Fibroblast of skin of scalp (primary cell): ENCODE measurements around the gene CDK14.

Source experiments
- DNase-seq: peaks from one replicate; pipeline ENCODE4 v3.0.0-alpha.2; 2013

The CDK14 gene

GRCh38 chr7:91068136-91068795 is 472.1 kb downstream of the CDK14 start:
- DNase-seq: no peak

- no peak for DNase-seq
These were observed 473.0 kb downstream of the CDK14 start for GRCh38 chr7:91069146-91069545.

DNA sequence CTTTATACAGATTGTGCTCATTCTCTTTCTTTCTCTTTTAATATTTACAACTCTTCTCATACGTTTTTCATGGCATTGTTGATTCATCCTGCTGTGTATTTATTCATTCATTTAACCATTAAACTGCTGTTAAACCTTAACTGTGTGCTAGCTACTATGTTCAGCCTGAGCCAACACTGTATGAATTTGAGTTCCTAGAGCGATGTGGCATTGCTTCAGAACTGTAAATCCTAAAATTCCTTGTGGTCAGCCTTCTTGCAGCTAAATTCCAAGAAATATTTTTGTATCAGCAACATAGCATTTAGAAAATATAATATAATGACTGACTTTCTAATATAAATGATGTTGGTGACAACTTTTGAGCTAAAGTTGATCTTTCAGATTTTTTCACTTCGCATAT is 483.4 kb downstream of the CDK14 start:
- peak; percentile 82 for DNase-seq

DNA sequence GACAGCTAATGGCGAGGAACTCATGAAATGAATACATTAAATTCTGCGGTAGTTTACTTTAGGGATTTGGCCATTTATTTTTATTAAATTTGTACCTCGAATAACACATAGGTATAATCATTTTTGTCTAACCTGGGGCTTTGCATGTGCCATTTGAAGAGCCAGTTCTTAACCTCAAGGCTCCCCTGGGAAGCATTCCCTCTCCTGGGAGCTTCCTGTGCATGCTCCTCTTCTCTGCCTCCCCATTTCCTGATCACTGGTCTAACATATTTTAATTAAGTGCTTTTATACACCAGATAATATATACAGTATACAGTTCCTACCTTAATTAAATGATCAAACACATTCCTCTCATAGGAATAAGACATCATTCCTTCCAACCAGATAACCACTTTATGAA is 484.2 kb downstream of the CDK14 start:
- DNase-seq: peak; percentile 28

DNA sequence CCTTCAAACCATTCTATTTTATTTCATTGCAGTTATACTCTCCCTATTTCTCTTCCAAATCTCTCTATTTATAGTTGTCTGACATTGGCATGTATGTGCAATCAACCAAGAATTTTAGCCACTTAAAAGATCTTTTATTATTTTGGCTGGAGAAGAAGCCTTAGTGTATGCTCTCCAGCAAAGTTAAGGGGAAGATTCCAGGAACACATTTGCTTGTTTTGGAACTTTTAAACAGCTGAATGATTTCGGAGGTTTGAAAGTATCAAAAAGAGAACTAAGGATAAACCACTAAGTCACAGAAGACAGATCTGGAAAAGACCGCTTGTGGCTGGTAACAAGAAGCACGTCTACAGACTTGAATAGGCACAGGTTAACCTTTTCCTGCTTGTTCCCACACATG is 485.9 kb downstream of the CDK14 start:
- peak; percentile 88 for DNase-seq

- peak; percentile 49 for DNase-seq
These were observed 486.9 kb downstream of the CDK14 start for GRCh38 chr7:91082852-91083495.

DNA sequence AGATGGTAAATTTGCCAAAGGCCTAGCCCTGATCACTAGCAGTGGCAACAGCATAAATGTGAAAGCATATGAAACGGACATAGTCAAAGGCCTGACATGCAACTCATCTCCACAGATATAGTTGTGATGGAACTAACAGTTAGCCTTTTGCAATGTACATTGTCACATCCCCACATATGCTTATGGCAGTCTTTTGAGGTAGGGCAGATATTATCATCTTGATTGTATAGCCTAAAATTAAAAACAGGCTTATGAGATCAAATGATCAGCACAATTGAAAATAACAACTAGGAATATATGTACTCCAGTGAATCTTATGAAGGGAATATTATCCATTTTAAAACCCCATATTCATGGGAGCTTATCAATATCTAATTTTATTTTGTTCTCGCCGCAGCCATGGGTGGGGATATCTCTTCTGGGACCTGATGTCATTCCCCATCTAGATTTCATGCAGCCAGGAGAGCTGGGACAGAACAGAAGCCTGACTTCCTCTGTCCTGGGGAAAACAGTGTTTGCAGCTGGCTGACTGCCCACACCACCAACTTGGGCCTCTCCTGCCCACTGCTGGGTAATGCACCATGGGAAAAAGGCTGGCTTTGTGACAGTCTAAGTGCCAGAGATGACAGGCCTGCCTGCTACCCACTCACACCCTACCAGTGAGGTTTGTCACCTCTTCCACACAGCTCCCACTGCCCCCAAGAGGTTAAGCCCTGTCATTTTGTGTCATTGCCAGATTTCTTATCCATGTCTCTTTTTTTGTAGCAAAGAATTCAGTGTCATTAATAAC is 487.9 kb downstream of the CDK14 start:
- peak; percentile 39 for DNase-seq

DNA sequence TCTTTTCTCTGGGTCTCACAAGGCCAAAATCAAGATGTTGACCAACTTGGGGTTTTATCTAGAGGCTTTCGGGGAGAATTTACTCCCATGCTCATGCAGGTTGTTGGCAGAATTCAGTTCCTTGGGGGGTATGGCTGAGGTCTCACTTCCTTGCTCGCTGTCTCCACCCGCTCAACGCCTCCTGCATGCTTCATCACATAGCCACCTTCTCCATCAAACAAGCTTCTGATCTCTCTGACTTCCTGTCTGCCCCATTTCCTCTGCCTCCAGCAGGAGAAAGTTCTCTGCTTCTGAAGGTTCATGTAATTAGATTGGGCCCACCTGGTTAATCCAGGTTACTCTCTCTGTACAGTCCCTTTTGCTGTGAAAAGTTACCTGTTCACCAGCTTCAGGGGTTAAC is 489.1 kb downstream of the CDK14 start:
- DNase-seq: no peak

DNA sequence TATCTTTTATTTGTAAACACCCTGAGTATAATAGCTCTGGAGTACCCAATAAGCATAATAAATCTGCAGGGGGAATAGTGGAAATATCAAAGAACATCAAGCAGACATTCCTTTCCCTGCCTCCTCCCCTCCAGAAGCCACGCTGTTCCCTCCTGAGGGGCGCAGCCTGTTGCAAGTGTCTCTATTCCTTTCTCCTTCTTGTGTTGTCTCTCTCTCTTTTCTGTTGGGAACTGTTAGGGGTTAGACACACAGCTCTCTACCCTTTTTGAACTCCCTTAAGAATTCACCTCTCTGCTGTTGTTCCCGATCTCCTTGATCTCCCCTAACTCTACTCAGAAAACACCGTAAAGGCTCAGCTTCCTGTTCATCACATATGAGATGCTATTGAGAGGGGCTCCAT is 490.1 kb downstream of the CDK14 start:
- DNase-seq: no peak

GRCh38 chr7:91088156-91088555 is 492.0 kb downstream of the CDK14 start:
- DNase-seq: no peak

DNA sequence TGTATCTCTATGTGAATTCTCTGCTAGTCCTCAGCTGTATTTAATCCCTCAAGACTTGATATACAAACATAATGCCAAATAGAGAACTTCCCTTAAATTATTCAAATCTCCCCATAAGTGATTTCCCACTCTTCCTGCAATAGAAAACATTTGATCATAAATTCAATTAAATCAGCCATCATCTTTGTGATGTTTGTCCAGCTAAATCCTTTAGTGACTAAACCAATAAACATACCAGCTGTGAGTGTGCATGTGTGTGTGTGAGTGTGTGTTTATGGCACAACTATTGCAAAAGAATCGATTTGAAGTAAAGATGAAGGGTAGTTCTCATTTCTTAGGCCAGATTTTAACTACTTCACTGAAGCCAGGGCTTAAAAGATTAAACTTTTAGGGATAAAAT is 492.6 kb downstream of the CDK14 start:
- no peak for DNase-seq

GRCh38 chr7:91089382-91089963 is 493.4 kb downstream of the CDK14 start:
- DNase-seq: peak; percentile 59

- DNase-seq: no peak
These were observed 494.6 kb downstream of the CDK14 start for GRCh38 chr7:91090684-91091083.

GRCh38 chr7:91091631-91092030 is 495.5 kb downstream of the CDK14 start:
- DNase-seq: no peak

GRCh38 chr7:91093181-91093580 is 497.1 kb downstream of the CDK14 start:
- no peak for DNase-seq

DNA sequence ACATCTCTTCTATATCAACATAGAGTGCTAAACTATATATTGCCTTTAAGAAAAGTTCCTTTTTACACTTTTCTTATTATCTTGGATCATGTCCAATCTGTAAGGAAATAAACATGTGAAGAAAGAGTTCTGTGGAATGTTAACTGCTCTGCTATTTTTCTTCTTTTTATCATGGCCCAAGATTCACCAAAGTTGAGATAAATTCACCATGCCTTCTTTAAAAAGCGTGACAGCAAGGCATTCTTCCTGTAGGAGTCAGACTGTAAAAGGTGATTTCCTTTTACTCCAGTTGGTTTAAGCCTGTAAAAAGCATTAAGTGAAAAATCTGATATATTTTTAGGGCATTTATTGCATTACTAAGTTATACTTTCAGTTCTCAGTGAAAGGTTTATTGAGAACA is 502.4 kb downstream of the CDK14 start:
- peak; percentile 35 for DNase-seq

- no peak for DNase-seq
These were observed 507.2 kb downstream of the CDK14 start for GRCh38 chr7:91103363-91103762.

GRCh38 chr7:91107460-91107859 is 511.3 kb downstream of the CDK14 start:
- DNase-seq: no peak

GRCh38 chr7:91109200-91109599 is 513.1 kb downstream of the CDK14 start:
- DNase-seq: no peak

DNA sequence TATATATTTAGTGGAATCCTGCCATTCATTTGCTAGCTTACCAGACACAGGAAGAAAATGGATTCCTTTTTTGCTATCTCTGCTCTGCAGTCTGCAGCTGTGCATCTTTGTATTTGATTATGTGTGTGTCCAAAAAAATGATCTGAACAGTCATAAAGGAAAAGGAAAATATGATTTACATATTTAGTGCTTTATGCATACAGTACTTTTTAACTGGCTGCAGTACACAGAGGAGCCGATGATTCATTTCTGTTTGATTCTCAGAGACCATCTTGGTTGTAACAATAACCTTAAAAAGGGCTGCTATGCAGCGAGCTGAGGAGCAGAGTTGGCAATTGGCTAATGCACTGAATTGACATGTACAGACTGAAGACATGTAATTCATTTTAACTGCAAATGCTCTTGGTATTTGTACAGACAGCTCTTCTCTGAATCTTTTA is 516.8 kb downstream of the CDK14 start:
- peak; percentile 96 for DNase-seq

- DNase-seq: no peak
These were observed 518.1 kb downstream of the CDK14 start for GRCh38 chr7:91114232-91114631.

GRCh38 chr7:91126762-91127161 is 530.6 kb downstream of the CDK14 start:
- DNase-seq: no peak

DNA sequence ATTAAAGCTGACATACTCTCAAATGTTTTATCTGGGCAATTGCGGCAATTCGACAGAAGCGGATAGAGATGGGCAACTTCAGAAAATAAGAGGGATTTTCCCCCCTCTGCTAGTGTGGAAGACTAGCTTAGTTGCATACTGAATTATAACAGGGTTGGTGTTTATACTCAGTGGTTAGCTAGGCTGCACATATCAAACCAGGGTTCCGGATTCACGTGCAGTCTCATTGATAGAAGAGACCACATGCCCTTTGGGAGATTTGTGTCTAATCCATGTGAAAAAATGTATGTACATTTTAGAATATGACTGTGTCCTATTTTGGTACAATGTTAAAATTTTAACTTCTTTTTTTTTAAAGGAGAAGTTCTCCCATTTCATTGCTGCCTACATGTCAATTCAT is 531.2 kb downstream of the CDK14 start:
- DNase-seq: no peak
